Renal cortex interstitium (tissue), 11 donors: ENCODE data around the gene COL4A1. TPM values are rescaled to one million over a fixed set of nuclear protein-coding genes. Genes with fewer than 3 reads are reported as not detected.
"Not testable (repeated sequence)": the region's sequence is repeated elsewhere in the genome, so short reads cannot be mapped to it uniquely, and the experiment has no call there.

Source experiments
- DNase-seq, 11 donors: peaks; one replicate each; pipeline ENCODE4 v3.0.0-alpha.2; 2013; ENCODE audit warnings: low read depth in 9 of 11, low spot score in 4 of 11; ENCODE audit errors: extremely low read depth in 1 of 11
- polyA plus RNA-seq, 3 donors: library from polyadenylated mRNA; unstranded; fragments of 120-200 nt; gene quantifications; one replicate each; pipeline ENCODE4 v1.2.1, GENCODE V29; 2013; ENCODE audit not compliant: insufficient read length in 3 of 3

COL4A1 gene
- polyA plus RNA-seq, 3 donors: 537 to 578 (median 563) TPM

GRCh38 chr13:110314516-110315245 is 7.7 kb upstream of the COL4A1 start:
- DNase-seq: no peak

GRCh38 chr13:110313733-110314132 is 6.8 kb upstream of the COL4A1 start:
- DNase-seq: not testable (repeated sequence)

GRCh38 chr13:110313261-110313660 is 6.3 kb upstream of the COL4A1 start:
- DNase-seq: not testable (repeated sequence)

- DNase-seq: no peak
These were observed 5.5 kb upstream of the COL4A1 start for GRCh38 chr13:110312339-110313031.

GRCh38 chr13:110311443-110312338 is 4.7 kb upstream of the COL4A1 start:
- no peak for DNase-seq

GRCh38 chr13:110310541-110311442 is 3.8 kb upstream of the COL4A1 start:
- DNase-seq: no peak

- no peak for DNase-seq
These were observed 2.9 kb upstream of the COL4A1 start for GRCh38 chr13:110309661-110310524.

- no peak for DNase-seq
These were observed 1.9 kb upstream of the COL4A1 start for GRCh38 chr13:110308656-110309359.

GRCh38 chr13:110307767-110308655 is 1.1 kb upstream of the COL4A1 start:
- peak in 1 of 11 donors; percentile 67 for DNase-seq

GRCh38 chr13:110306340-110306959 is 507 bp downstream of the COL4A1 start:
- peak in 1 of 11 donors; percentile 34 for DNase-seq

- DNase-seq: no peak
These were observed 1.0 kb downstream of the COL4A1 start for GRCh38 chr13:110305949-110306339.

GRCh38 chr13:110305544-110305943 is 1.4 kb downstream of the COL4A1 start:
- no peak for DNase-seq

GRCh38 chr13:110305001-110305400 is 2.0 kb downstream of the COL4A1 start:
- no peak for DNase-seq

- no peak for DNase-seq
These were observed 2.7 kb downstream of the COL4A1 start for GRCh38 chr13:110304256-110304655.

- DNase-seq: no peak
These were observed 3.3 kb downstream of the COL4A1 start for GRCh38 chr13:110303644-110304043.

GRCh38 chr13:110302997-110303396 is 4.0 kb downstream of the COL4A1 start:
- no peak for DNase-seq
